SIG-M5 treated with dmso at 0.1 percent for 504 hours (cell line): ENCODE measurements around the gene ZFYVE21.

Source experiments
- DNase-seq: peaks from one replicate; lab custom pipeline; 2025; ENCODE audit not compliant: unreplicated experiment; lab: John Stamatoyannopoulos, UW

The ZFYVE21 gene

DNA sequence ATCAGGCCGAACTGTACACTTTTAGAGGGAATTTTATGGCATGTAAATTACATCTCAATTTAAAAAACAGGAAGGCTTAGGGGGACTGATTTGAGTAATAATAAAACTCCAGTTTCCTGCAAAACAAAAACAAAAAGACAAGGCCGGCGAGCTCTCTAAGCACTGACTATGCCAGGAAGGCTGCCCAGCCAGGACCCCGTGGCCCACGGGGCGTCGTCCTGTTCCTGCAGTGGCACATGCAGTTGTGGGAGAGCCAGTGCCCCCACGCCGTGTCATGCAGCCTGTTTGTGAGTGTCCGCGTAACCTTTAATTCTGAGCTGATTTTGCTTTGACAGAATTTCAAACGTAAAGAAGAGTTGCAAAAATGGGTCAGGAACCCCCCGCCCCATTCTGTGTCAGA, 10.9 kb upstream of the ZFYVE21 start:
- no peak for DNase-seq

- peak; percentile 31 for DNase-seq
These were observed 10.5 kb upstream of the ZFYVE21 start for GRCh38 chr14:103705118-103705503.

- DNase-seq, result no peak
These were observed 9.9 kb upstream of the ZFYVE21 start for GRCh38 chr14:103705504-103706284.

DNA sequence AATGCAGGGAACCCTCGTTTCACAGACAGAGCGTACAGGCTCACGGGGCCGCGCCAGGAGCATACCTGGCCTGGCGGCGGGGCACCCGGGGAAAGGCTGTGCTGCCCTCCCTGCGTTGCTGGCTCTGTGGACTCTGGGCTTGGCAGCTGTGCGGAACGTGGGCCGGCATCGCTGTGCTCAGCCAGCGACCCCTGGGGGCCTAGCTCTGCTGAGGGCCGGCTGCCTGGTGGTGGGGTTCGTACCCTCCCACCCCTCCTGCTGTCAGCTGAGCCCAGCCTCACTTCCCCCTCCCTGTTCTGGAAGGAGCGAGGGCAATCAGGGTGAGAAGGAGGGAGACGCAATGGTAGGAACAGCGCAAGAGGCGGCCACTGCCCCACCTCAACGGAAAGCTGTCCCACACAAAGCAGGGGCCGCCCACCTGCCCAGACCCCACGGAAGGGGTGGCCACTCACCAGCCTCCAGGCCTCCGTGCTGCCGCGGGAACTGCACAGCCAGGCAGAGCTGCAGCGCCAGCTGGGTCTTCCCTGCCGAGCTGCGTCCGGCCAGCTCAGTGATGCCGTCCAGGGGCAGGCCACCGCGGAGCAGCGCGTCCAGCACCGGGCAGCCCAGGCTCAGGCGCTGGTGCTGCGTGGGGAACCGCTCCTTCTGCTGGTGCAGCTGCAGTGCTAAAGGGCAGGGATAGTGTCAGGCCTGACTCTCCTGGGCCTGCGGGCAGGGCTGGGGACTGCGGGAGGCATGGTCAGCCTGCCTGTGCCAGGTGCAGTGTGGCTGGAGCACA, 8.9 kb upstream of the ZFYVE21 start:
- DNase-seq, result no peak

- DNase-seq, result no peak
These were observed 8.0 kb upstream of the ZFYVE21 start for GRCh38 chr14:103707329-103708263.

- DNase-seq, result no peak
These were observed 6.8 kb upstream of the ZFYVE21 start for GRCh38 chr14:103708750-103709187.

GRCh38 chr14:103709814-103710213, 5.8 kb upstream of the ZFYVE21 start:
- no peak for DNase-seq

- DNase-seq, result no peak
These were observed 4.7 kb upstream of the ZFYVE21 start for GRCh38 chr14:103710771-103711377.

- DNase-seq, result no peak
These were observed 3.8 kb upstream of the ZFYVE21 start for GRCh38 chr14:103711516-103712431.

GRCh38 chr14:103712633-103713247, 2.9 kb upstream of the ZFYVE21 start:
- DNase-seq, result no peak

DNA sequence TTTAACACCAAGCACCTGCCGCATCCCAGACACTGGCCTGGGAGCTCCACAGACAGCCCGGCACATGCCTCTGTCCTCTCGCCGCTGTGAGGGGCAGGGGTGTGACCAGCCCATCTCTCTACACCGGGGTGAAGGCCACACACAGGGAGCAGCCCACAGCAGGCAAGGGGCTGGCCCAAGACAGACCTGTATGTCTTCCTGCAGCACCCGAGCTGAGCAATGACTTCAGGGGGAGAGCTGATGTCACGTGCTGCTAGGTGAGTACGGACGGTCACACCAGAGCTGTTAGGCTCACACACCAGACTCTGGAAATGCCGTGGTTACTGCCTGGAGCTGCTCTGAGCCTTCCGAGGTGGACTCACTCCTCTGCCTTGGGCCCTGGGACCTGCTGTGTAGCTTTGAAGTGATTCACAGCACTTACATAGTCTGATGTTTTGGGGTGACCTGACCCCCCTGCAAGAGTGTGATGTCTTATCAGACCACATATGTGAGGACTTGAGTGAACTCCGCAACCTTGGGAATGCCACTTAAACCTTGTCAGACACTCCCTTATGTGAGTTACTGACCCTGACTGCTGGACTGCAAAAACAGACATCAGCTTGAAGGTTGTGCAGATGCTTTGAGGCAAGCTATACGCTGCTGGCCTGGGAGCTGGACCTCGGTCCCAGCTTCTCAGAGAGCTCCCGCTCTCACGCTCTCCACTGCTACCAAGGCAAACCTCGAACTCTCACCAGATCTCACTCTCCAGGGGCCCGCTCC, 2.1 kb upstream of the ZFYVE21 start:
- no peak for DNase-seq

DNA sequence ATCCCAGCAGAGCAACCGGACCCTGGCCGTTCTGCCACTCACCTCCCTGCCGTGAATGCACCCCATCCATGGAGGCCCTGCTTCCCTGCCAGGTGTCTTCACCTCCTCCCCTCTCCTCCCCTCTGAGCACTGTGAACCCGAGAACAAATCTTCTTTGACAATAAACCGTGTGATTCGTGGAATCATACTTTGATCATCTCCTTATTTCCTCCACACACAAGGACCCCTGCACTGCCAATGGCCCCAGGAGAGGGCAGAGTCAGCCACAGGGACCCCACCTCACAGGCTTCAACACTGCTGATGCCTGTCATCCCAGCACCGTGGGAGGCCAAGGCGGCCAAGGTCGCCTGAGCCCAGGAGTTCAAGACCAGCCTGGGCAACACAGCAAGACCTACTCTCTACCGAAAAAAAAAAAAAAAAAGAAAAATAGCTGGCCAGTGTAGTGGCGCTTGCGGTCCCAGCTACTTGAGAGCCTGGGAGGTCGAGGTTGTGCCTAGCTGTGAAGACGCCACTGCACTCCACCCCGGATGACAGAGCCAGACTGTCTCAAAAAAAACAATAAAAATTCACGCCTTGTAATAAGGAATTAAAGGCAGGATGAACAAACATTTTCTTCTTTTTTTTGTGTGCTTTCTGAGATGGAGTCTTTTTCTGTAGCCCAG, 1.4 kb upstream of the ZFYVE21 start:
- no peak for DNase-seq

GRCh38 chr14:103716091-103716801, 636 bp downstream of the ZFYVE21 start:
- DNase-seq, result no peak

GRCh38 chr14:103716899-103717411, 1.3 kb downstream of the ZFYVE21 start:
- no peak for DNase-seq

GRCh38 chr14:103718572-103718971, 3.0 kb downstream of the ZFYVE21 start:
- DNase-seq, result no peak

GRCh38 chr14:103719751-103720150, 4.1 kb downstream of the ZFYVE21 start:
- no peak for DNase-seq
